Muscle of arm (tissue), 12 donors: ENCODE data around the gene AFP. TPM values are rescaled to one million over a fixed set of nuclear protein-coding genes. Genes with fewer than 3 reads are reported as not detected.

Experiments used
- DNase-seq: peaks from one replicate; pipeline ENCODE4 v3.0.0-alpha.2; 2013
- polyA plus RNA-seq, 12 donors: library from polyadenylated mRNA; unstranded; fragments of 120-200 nt; gene quantifications; one replicate each; pipeline ENCODE4 v1.2.1, GENCODE V29; 2013; ENCODE audit not compliant: insufficient read length in 12 of 12

The AFP gene
- polyA plus RNA-seq, 12 donors: 0.71 to 134 (median 2.6) TPM; not detected in 1

DNA sequence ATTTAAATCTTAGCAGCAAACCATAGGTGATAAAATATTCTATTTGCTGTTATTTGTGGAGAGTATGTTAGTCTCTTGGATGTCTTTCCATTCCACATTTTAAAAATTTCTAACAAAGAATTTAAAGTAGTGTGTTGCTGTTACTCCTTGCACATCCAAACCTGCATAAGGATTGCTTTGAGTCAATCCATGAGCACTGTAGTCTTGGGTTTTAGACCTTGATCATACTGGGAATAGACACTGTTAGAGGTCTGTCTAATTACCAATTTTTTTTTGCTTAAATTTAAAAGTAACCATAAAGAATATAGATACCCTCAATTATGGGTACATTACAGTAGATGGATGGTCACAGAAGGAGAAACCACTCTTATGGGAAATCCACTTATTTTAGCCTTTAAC, 1.5 kb downstream of the AFP start:
- no peak for DNase-seq

DNA sequence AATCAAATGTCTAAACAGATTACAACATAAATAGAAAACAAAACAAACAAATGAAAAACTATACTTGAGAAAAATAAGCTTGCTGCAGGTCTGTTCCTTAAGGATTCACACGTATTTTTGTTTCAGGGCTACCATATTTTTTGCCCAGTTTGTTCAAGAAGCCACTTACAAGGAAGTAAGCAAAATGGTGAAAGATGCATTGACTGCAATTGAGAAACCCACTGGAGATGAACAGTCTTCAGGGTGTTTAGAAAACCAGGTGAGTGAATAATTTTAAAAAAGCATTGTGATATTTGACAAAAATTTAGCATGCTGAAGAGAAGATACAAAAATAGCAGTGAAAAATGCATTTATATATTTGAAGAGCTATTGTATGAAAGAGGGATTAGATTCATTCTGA, 2.0 kb downstream of the AFP start:
- no peak for DNase-seq

DNA sequence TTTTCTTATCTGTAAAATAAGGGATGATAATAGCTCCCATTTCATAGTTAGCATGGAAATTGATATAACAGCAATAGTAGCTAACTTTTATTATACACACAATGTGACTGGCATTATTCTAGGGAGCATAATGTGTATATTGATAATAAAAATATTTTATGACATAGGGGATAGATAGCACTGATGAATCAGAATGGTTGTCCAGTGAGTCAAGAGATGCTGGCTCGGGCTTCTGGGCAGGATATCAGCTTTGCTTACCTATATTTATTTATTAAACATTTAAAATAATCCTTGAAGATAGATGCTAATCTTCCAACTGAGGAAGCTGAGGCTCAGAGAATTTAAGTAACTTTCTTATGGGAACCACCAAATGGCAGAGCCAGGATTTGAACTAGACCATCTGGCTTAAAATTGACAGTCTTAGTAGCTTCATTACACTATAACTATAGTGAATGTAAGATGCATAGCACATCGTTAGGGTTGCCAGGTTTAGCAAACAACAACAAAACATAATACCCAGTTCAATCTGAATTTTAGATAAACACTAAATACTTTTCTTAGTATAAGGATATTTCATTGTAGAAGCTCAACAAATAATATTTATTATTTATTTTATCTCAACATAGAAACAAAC, 2.7 kb downstream of the AFP start:
- DNase-seq: no peak

DNA sequence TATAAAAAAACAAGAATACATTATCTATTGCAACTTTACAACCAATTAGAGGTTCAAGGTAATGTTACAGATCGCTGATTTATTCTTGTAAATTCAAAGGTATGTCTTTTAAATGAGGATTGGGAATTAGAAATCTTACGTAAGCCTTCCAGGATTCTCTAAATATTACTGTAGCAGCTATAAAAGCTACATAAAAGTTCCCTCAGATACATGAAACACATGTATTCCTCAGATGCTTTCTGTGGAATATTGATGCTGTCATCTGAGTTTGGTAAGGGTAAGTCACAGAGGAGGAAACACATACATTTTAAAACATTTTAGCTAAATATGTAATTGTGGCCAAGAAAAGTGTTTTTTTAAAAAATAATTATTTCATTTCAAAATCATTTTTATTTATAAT, 3.4 kb downstream of the AFP start:
- DNase-seq: no peak

DNA sequence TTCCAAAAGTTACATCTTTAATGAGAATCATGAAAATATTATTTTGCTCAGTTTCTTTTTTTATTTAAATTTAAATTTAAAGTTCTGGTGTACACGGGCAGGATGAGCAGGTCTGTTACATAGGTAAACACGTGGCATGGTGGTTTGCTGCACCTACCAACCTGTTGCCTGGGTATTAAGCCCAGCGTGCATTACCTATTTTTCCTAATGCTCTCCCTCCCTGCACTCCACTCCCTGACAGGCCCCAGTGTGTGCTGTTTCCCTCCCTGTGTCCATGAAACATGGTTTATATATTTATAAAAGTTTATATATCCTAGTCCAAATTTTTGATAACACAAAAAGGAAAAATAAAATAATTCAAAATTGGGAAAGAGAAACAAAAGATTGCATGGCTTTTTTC, 4.0 kb downstream of the AFP start:
- DNase-seq: no peak

DNA sequence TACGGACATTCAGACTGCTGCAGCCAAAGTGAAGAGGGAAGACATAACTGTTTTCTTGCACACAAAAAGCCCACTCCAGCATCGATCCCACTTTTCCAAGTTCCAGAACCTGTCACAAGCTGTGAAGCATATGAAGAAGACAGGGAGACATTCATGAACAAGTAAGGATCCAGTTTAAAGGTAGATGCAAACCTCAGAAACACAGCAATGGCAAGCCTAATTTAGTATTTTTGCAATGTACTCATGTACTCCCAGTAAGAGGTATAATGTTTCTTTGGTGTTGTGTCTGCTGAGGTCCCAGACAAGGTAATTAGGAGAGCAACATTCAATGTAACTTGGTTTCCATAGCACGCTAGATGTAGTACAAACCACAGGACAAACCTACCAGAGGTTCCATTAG, 4.6 kb downstream of the AFP start:
- no peak for DNase-seq

GRCh38 chr4:73442275-73442674, 6.3 kb downstream of the AFP start:
- DNase-seq: no peak

DNA sequence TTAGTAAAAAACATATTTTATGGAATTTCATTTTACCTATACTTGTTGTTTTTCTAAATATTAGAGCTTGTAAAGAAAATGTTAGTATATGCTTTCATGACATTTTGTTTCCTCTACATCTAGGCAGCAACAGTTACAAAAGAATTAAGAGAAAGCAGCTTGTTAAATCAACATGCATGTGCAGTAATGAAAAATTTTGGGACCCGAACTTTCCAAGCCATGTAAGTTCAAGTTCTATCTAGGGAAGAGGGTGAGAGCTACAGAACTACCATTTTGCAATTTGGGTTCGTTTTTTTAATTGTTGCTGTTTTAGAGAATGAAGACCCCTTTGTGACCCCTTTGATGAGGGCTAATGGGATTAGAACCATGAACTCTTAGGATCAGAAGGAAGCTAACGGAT, 7.2 kb downstream of the AFP start:
- no peak for DNase-seq

GRCh38 chr4:73445383-73446335, 9.6 kb downstream of the AFP start:
- DNase-seq: no peak

GRCh38 chr4:73446336-73446938, 10.4 kb downstream of the AFP start:
- DNase-seq: no peak

DNA sequence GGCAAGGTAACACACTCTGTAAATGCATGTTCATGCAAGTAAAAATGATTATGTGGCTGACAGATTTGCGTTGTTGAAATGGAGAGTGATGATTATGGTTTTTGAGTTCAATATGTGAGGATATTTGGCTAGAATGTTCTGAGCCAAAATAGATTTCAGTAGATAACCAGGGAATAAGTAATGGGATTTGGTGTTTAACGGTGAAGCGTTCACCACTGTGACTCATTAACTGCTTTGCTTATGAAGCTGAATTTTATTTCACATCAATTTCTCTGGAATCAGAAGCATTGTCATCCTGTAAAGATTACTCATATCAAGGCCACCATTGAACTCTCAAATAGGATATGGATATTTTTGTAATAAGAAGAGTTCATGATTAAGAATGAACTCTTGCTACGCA, 11.7 kb downstream of the AFP start:
- DNase-seq: no peak

GRCh38 chr4:73448448-73449203, 12.6 kb downstream of the AFP start:
- DNase-seq: no peak

DNA sequence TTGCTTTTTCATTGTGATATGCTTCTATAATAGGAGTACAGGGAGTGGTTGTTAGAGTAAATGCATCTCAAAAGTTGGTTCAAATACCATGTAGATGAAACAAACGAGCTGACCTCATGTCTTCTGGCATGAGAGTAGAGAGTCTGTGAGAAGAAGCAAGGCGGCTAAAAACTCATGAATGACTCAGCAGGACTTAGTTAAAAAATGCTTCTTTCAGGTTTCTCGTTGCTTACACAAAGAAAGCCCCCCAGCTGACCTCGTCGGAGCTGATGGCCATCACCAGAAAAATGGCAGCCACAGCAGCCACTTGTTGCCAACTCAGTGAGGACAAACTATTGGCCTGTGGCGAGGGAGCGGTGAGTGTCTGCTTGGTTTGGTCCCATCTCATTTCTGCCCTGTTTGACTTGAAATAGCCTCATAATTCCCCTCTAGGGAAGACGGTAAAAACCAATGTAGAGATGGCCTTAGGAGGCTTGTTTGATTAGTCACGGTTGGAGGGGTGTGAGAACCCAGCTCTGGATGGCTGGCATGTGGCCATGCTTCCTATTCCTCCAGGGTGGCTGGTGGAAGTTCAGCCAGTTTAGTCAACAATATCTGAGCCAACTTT, 14.5 kb downstream of the AFP start:
- no peak for DNase-seq

DNA sequence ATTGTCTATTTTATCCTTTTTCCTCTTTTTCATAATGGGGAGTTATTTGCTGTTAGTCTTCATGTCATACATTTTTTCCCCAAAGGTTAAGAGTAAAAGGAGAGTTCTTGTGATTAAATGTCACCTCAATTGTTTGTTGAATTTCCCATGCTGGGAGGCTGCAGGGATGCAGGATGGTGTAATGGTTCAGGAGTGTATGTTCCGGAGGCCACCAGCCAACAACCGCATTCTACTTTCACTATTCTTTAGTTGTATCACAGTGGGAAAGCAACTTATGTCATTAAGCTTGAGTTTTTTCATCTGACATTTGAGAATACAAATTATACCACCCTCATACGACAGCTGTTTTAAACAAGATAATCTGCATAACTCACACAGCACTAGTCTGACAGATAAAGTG, 15.4 kb downstream of the AFP start:
- no peak for DNase-seq

DNA sequence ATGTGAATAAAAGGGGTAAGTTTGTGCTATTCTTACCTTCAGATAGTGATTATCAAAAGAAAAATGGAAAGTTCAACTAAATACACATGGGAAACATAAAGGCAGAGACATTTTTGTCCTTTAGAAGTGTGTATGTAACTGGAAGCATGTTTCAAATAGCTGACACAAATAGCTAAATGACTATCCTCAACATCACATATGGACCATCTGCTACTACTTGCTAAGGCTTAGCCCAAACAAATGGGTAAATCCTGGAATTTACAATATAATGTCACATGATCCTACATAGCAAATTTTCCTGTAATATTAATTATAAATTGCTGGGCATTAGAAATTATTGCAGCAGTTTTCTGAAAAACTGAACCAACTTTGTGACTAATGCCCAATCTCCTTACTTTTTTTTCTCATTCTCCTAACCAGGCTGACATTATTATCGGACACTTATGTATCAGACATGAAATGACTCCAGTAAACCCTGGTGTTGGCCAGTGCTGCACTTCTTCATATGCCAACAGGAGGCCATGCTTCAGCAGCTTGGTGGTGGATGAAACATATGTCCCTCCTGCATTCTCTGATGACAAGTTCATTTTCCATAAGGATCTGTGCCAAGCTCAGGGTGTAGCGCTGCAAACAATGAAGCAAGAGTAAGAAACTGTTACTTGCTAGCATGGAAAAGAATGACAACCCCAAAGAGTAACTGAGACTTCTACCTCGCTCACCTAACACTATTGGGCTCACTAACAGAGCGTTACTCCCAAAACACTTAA, 16.1 kb downstream of the AFP start:
- DNase-seq: no peak

DNA sequence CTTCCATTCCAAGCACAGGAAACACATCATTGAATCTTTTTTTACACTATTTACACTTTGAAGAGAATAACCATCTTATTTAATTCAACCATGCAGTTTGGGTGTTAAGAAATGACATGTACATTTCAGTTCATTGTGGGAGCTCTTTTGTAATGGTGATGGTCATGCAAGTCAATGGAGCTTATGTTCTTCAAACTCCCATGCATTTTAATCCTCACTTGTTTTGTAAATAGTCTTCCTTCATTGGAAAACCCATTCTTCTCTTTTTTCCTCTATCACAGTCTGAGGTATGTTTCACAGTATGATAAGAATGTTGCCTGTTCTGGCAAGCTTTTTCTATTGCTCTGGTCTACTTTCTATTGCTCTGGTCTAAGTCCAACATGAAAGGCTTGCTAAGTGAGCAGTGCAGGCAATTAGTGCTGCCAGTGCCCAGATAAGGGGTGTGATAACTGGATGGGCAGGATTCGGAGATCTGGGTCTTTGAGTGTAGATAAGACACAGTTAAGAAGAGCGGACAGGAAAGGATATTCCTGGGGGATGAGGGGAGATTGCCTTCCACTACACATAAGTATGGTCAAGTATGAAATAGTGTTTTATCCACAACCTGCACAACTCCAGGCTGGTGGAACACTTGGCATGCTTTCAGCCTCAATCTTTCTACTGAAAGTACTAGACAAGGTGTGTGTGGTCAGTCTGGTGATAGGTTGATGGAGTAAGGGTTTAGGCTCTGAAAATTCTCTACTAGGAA, 17.1 kb downstream of the AFP start:
- DNase-seq: no peak

DNA sequence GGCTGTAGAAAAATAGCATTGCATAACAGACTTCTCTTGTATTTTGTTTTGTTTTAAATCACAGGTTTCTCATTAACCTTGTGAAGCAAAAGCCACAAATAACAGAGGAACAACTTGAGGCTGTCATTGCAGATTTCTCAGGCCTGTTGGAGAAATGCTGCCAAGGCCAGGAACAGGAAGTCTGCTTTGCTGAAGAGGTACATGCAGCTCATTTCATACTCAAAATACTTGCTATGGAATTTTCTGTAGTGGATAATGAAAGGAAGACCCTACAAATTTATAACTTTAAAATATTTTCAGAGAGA, 17.6 kb downstream of the AFP start:
- no peak for DNase-seq

- no peak for DNase-seq
Observed at GRCh38 chr4:73454920-73455319, 18.9 kb downstream of the AFP start.

DNA sequence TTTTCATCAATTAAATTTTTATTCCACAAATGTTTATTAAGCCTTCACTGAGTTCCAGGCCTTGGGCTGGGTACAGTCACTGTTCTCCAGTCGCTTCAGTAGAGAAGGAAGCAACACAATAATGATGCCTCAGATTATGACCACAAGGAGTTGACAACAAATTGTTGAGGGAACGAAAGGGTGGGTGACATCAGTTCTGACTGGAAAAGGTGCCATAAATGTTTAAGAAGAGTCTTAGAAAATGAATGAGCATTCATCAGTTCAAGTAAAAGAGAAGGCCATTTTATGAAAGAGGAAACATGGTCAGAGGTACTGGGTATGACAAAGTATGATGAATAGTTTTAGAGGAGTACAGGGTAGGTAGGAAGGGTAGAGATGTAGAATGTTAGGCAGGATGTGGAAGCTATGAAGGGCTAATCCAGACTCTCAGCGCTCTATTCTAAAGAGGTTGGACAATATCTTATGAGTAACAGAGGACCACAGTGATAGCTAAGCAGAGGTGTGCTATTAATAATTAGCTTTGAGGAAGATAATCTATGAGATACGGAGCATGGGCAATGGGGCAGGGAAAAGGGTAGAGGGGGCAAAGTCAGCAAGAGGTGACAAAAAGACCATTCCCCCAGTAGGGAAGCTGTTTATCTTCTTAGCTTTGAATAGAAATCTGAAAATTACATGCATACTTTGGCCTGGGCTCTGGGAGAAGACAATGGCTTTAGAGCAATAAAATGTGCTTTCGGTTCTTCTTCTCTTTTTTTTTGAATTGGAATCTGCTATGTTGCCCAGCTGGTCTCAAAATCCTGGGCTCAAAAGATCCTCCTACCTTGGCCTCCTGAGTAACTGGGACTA, 20.4 kb downstream of the AFP start:
- DNase-seq: no peak
